Amygdala (tissue), 56 donors: ENCODE results near the gene MAGI2.

Experiments used
- DNase-seq, 56 donors: peaks; one replicate each; lab custom pipeline; 2025; lab: John Stamatoyannopoulos, UW

MAGI2 gene

GRCh38 chr7:78099715-78100394 is 1353.6 kb downstream of the MAGI2 start:
- no peak for DNase-seq

GRCh38 chr7:78095549-78095948 is 1357.9 kb downstream of the MAGI2 start:
- no peak for DNase-seq

DNA sequence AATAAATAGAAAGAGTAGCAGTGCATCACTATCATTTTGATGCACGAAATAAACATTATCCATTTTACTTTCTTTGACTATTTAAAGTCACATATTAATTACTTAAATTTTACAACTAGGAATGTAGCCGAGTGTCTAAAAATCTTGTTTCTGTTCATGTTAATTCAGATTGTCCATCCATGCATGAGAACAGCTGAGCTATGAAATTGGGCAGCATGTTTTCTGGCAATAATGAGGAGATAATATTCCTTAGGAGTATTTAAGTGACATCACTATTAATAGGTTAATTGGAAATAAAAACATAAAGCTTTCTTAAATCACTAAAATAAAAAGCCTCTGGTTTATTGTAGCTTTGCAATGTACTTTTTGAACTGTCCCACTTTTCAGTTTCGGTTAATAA is 1361.1 kb downstream of the MAGI2 start:
- no peak for DNase-seq

DNA sequence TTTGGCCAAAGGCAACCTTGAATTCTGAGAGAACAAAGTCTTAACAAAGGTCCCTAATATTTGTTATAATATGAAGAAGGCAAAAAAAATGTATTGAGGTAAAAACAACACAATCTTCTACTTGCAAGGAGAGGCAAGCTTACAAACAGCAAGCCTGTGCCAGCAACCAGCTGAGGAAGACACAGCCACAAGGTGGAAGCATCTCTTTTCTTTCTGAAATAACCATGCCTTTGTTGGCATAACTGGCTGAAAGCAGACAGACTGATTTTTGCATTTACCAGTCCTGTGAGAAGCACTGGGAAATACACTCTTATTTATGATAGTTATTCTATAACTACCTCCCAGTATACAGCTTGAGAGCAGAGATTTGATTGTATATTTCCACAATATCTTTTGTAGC is 1362.9 kb downstream of the MAGI2 start:
- DNase-seq, result peak in 12 of 56 donors; percentile 1 to 29 (median 5)

GRCh38 chr7:78083476-78084120 is 1369.9 kb downstream of the MAGI2 start:
- no peak for DNase-seq

DNA sequence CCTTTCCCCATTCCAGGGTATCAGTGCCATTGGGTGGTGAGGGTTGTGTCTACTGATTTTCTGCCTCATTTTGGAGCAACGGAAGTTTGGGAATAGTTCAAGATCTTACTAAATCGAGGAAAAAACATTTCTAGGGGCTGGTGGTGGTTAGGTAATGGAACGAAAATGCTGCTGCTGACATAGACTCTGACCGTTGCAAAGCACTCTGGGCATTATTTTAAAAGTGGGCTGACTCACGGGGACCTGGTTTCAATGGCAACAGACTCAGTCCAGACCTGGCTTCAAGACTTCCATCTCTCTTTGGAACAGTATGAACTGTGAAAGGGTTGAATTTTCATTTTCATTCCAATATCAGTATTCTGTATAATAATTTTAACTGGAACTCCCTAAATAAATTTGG is 1370.9 kb downstream of the MAGI2 start:
- no peak for DNase-seq

DNA sequence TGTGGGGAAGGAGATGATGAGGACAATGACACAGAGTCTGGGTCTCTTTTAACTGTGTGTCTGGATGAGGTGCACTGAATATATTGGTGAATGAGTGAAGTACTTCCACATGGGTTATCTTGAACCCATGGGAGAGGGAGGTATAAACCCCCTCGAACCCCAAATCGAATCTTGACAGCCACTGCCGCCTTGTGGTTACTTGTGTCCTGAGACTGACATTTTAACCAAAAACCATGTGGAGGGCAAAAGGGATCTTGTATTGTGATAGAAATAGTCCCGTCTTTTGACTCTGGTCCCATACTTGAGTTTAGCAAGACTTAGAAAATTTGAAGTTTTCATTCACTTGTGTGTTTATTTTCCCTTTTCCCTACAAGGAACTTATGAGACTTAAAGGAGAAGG is 1371.6 kb downstream of the MAGI2 start:
- DNase-seq, result no peak

GRCh38 chr7:78081344-78081743 is 1372.1 kb downstream of the MAGI2 start:
- no peak for DNase-seq

DNA sequence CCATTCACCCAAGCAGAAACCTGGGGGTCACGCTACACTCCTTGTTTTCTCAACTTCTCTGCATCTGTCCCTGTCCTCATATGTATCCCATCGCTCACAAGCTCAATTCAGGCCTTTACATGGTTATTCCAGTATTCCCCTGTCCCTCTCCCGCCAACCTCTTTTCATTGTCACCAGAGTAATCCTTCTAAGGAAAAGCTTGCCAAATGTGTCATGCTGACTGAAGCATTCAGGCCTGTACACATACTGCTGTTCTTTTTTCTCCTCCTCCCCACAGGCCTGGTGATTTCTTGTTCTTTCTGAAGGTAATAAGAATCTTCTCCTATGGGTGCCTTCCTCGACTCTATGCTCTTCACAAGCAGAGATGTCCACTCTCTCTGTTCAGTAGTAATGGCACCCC is 1372.7 kb downstream of the MAGI2 start:
- peak in 6 of 56 donors; percentile 3 to 11 (median 8) for DNase-seq

- no peak for DNase-seq
Observed at GRCh38 chr7:78080241-78080640, 1373.2 kb downstream of the MAGI2 start.

DNA sequence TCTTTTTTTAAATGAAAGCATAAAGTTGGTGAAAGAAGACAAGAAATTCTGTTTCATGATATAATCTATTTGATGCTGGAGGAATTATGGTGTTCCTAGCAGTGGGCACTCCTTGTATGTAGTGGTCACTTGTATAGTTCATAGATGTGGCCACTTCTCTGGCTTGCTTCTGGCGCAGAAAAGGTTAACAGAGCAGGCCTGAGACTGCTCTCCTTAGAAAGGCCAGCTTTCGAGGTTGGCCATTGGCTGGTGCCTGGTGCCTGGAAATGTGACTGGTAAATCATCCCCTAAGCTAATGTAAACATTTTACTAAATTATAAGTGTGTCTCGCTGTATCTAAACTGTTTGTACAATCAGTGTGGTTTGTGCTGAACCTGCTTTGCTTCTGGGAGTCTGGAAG is 1378.8 kb downstream of the MAGI2 start:
- DNase-seq, result no peak

DNA sequence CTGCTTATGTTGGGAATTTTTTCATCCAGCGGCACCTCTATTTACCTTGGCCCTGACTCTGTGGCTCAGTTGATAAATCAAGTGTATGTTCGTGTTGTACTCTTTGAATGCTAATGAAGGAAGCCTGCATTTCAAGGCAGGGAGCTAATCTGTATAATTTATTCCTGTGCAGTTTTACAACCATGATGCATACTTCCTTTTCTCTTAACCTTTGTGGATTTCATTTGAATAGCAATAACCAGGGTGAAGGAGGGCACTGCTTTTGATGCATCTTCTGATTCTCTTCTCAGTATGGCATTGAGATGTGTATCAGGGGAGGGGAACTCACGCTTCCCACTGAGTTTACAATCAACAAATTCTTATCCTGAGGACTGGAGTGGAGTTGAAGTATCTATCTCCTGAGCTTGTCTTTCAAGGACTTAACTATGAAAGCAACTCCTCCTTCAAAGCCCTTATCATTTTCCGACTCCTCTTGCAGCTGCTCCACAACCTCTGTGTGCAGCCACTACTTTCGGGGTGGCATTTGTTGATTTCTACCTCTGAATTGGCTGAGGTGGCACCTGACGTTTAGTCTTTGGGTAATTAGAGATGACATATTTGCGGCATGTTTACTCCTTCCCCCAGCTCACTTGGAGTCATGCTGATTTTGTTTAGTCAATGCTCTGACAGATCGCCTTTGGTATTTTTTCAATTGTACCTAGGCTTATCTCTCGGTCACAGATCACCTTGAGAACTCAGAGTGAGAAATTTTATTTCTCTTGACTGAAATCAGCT is 1379.7 kb downstream of the MAGI2 start:
- DNase-seq, result no peak

GRCh38 chr7:78072201-78072590 is 1381.3 kb downstream of the MAGI2 start:
- DNase-seq, result no peak

GRCh38 chr7:78071491-78072200 is 1381.8 kb downstream of the MAGI2 start:
- DNase-seq, result no peak

DNA sequence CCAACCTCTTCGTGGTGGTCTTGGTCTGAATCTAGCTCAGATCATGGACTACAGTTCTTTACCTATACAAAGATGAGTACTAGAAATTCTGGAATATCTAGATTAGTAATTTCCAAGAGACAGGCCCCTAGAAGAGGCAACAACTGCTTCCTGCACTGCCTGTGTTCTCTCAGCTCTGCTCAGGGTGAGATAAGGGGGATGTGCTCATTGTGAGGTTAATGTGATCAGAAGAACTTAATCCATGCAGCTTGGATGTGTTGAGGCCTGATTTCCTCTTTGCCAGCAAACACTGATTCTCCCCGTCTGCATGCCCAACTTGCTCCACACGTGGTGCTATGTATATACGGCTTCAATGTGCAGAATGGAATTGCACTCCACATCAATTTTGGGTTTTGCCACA is 1386.9 kb downstream of the MAGI2 start:
- DNase-seq, result no peak

- no peak for DNase-seq
Observed at GRCh38 chr7:78063758-78064157, 1389.7 kb downstream of the MAGI2 start.

DNA sequence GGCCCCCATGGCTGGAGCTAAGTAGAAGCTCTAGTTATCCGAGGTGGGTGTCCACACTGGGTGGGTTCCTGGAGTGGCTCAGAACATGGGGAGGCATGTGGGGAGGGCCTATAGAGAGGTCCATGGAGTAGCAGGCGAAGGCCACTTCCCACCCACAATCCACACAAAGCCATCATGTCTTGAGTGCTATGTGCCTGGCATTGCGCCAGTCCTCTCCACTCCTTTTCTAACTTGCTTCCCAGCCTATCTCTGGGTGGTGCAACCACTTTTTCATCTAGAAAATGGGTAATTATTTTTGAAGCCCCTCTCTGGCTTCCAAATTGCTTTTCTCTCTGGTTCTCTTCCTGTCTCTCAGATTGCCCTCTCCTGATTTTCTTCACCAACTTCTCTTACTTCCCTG is 1391.3 kb downstream of the MAGI2 start:
- DNase-seq, result peak in 1 of 56 donors; percentile 23

DNA sequence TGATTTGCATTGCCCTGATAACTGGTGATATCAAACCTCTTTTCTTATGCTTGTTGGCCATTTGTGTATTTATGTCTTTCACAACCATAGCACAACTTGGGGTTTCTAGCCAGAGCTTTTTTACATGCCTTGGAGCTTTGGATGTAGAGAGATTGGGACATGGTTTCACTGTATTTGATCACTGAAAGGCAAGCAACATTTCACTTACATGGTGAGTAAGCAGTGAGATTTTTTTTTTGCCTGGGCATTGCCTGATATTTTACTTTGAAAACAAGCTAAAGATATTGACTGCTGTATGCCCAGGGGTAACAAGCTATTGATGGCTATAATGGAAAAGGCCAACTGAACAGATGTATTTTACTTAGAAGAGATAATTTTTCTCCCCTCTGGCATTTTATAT is 1395.9 kb downstream of the MAGI2 start:
- DNase-seq, result no peak

- no peak for DNase-seq
Observed at GRCh38 chr7:78055599-78055998, 1397.9 kb downstream of the MAGI2 start.

DNA sequence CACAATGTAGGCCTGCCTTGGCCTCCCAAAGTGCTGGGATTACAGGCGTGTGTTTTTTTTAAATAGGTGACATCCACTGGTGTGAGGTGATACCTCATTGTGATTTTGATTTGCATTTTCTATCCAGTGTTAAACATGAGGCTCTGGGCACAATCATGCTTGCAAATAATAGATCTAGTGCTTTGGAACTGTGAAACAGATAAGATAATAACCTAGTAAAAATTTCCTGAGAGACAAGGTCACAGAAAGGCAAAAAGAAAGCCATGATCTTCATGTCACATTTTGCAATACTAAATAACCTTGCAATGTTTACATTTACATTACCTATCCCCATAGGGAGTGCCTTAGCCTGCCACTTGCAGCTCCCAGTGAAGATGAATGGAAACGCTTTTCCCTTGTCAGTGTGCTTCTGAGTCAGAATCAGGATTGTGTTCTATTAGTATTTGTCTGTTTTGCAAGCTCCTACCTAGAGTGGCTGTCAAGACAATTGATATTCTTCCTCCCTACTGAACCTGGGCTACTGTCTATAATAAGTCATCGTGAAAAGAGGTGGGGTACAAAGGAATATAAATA is 1398.4 kb downstream of the MAGI2 start:
- no peak for DNase-seq

DNA sequence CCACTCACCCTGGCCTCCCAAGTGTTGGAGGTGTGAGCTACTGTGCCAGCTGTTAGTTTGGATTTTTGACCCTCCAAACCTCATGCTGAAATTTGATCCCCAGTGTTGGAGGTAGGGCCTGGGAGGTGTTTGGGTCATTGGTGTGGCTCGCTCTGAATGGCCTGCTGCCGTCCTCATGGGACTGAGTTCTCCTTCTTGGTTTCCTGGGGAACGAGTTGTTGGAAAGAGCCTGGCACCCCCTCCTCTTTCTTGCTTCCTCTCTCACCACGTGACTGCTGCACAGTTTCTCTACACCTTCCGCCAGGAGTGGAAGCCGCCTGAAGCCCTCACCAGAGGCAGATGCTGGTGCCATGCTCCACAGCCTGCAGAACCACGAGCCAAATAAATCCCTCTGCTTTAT is 1401.4 kb downstream of the MAGI2 start:
- no peak for DNase-seq
